ENCODE data around the gene MYO7B. TPM values are rescaled to one million over a fixed set of nuclear protein-coding genes. Genes with fewer than 3 reads are reported as not detected.

The MYO7B gene
- total and polyA plus RNA-seq, 9 of the 15 experiments (the other 6 are each of a cell fraction or from before 2014, with no cell fraction given) = 0.08 TPM; not detected in 8

DNA sequence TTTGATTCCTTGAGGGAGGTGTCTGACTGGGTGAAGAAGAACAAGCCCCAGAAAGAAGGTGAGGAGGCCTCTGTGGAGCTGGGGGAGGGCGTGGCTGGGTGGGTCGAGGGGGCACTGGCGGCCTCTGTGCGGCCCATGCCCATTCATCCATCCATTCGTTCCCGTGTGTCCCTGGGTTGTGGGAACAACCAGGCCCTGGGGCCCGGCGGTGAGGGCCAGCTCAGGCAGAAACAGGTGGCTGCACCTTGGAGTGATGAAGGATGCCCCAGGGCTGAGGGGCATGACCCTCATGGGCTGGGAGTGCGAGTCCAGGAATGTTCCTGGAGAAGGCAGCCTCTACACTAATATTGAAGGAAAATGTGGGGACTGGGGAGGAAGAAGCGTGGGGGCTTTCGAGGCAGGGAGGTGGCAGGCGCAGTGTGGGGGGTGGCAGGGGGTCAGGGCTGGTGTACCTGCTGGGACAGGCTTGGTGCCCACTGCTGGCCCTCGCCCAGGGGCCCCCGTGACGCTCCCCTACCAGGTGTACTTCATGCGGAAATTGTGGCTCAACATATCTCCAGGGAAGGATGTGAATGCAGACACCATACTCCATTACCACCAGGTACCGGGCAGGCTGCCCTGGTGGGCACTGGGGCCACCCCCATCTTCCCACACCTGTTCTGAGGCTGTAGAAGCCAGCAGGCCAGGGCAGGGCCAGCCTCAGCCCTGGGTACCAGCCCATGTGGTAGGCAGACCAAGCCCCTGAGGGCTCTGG is 99.3 kb downstream of the MYO7B start (continued):
- TF ChIP-seq SIN3B (IDR thresholded peaks at IDR 0.05; ENCODE audit: low read depth) = no peak
- TF ChIP-seq PCBP1 (IDR thresholded peaks at IDR 0.05; ENCODE audit: low read depth, low read length, poor library complexity, severe bottlenecking) = no peak
- TF ChIP-seq, protein P1, sequence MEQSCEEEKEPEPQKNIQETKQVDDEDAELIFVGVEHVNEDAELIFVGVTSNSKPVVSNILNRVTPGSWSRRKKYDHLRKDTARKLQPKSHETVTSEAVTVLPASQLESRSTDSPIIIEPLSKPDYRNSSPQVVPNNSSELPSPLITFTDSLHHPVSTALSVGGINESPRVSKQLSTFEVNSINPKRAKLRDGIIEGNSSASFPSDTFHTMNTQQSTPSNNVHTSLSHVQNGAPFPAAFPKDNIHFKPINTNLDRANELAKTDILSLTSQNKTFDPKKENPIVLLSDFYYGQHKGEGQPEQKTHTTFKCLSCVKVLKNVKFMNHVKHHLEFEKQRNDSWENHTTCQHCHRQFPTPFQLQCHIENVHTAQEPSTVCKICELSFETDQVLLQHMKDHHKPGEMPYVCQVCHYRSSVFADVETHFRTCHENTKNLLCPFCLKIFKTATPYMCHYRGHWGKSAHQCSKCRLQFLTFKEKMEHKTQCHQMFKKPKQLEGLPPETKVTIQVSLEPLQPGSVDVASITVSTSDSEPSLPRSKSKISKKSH (CRISPR knock-in tag; IDR thresholded peaks at IDR 0.05) = no peak

DNA sequence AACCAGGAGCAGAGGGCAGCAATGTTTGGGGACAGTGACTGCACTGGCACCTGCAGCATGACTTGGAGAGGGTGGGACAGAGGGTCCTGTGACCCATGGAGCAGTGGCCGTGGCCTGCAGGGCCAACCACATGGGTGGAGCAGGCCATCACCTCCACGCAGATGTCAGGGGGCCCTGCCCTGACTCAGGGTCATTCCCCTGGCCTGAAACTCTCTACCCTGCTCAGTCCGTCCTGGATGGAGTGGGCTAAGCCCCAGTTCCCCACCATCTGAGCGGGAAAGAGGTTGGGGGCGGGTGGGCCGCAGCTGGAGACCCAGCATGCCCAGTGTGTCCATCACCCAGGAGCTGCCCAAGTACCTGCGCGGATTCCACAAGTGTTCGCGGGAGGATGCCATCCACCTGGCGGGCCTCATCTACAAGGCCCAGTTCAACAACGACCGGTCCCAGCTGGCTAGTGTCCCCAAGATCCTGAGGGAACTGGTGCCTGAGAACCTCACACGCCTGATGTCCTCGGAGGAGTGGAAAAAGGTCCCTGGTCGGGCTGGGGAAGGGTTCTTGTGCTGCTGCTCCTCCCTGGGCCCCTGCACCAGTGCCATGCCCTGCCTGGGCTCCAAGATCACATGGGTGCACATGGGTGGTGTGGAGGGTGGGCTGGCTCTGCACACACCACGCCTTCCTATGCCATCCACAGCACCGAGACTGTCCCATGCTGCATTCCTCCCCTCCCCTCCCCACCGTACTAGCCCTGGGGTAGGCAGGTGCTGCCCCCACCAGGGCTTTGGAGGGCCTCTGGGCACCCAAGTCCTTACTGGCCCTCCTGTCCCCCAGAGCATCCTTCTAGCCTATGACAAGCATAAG is 100.1 kb downstream of the MYO7B start:
- TF ChIP-seq HNRNPLL (IDR thresholded peaks at IDR 0.05; ENCODE audit: low read depth, low read length, poor library complexity, severe bottlenecking) = no peak
- no peak for TF ChIP-seq CREBBP (IDR thresholded peaks at IDR 0.05; ENCODE audit: low read depth, low read length)
- peak in 1 of 3 experiments; percentile 8; a peak in 1 of 6 replicates for TF ChIP-seq CTCF (IDR thresholded peaks at IDR 0.05 in 2 of 3, conservative IDR thresholded peaks at IDR 0.05 in 1 of 3; ENCODE audit: insufficient read depth in 2 of 3, low read depth in 1 of 3, low read length in 3 of 3)
- TF ChIP-seq E2F1 (CRISPR knock-in tag; IDR thresholded peaks at IDR 0.05) = no peak
- peak in 1 of 2 experiments; percentile 31; a peak in 2 of 4 replicates for TF ChIP-seq RAD21 (CRISPR knock-in tag; conservative IDR thresholded peaks at IDR 0.05 in 1 of 2, IDR thresholded peaks at IDR 0.05 in 1 of 2)
- Histone ChIP-seq H4K20me1 (replicated peaks; ENCODE audit: control insufficient read depth, insufficient read depth, low read length) (no peaks in the 10 kb centered on the region), H3K4me3 (no peak overlapping the region), H3K79me2 (ENCODE audit: control insufficient read depth, insufficient read depth, low read length) (no peaks in the 10 kb centered on the region), H3K9me1 (ENCODE audit: control insufficient read depth, insufficient read depth, low read length) (no peaks in the 10 kb centered on the region), H3K4me1 (replicated peaks in 1 of 2; ENCODE audit: control insufficient read depth in 2 of 2, insufficient read depth in 2 of 2, low read length in 2 of 2) (peaks cover 14 to 81% of the 10 kb centered on the region in 2 experiments), H3K4me2 (ENCODE audit: insufficient read depth, low read length) (no peak overlapping the region), H3K36me3 (ENCODE audit: control insufficient read depth, insufficient read depth, low read length) (no peaks in the 10 kb centered on the region), H2AFZ (ENCODE audit: low read depth, low read length) (no peak overlapping the region), H3K27ac (ENCODE audit: extremely low read depth, low read depth, low read length) (no peak overlapping the region), H3K9ac (ENCODE audit: insufficient read depth in 1 of 2, low read depth in 2 of 2, low read length in 2 of 2) (peak overlapping the region in 1 of 2 experiments; percentile 45; a peak in 2 of 4 replicates), H3K9me3 (replicated peaks; ENCODE audit: control insufficient read depth, insufficient read depth, low read depth, low read length) (no peaks in the 10 kb centered on the region), H3K27me3 (ENCODE audit: control insufficient read depth in 2 of 2, insufficient read depth in 2 of 2, low read length in 2 of 2) (peaks cover 7 to 35% of the 10 kb centered on the region in 2 experiments; a peak in 4 of 5 replicates)
- CTCF ChIA-PET (ENCODE audit: low intra/inter-chr PET ratio) = no interaction called here
- WGBS (ENCODE audit: insufficient coverage, low coverage, missing lambda C conversion rate) = 35% methylated on average over 15 of the region's 19 CpGs
- POLR2A ChIA-PET = interaction anchor here (0.5 to 1.6 kb wide), 3 partner anchors 10 to 109 kb away, joined by 3 to 6 read pairs (median 3); no protein-coding TSS in a partner anchor
- FAIRE-seq (no peak), ATAC-seq (no peak), DNase-seq (ENCODE audit: extremely low read depth in 1 of 4, low spot score in 3 of 4) (no peak)
- in situ Hi-C loops (cut with MboI) = no loop called here
- no TSS peak for BruUV-seq (replicated peaks)
- intact Hi-C loops (cut with micrococcal nuclease) = no loop called here

Data from K562 (cell line).